Measurements from ENCODE around the gene PIK3CG.
"Not testable (repeated sequence)": the region's sequence is repeated elsewhere in the genome, so short reads cannot be mapped to it uniquely, and the experiment has no call there.

The PIK3CG gene

DNA sequence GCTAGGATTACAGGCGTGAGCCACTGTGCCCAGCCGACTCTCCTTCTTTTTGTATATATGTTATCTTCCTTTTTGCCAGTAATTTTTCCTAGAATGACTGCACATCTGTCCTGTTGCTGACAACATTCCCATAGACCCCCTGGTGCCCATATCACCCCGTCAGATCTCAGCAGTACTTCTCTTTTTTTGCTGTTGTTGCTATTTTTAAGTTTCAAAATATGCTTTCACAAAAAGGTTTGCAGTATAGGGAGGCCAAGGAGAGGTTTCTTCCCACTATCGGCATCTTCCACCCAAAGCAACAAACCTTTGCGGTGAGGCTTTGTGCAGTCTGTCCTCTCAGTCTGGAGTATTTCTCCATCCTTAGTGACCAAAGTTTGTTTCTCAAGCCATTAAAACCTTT is 23.1 kb downstream of the PIK3CG start:
- DNase-seq, result no peak

DNA sequence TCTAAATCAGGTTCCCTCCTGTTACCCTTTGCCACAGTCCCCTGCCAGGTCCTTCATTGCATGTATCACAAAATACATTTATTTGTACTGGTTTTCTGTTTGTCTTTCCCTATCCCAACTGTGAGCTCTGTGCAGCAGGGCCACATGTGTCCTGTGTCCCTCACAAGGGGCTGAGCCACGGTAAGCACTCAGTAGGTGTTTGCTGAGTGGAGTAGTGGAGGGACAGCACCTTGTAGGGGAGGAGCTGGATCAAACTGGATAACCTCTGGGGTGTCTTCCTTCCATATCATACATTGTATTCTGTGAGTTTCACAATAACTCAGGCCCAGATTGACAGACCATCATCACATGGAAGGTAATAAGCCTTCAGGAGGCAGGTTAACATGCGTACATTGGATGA is 25.9 kb downstream of the PIK3CG start:
- no peak for DNase-seq

DNA sequence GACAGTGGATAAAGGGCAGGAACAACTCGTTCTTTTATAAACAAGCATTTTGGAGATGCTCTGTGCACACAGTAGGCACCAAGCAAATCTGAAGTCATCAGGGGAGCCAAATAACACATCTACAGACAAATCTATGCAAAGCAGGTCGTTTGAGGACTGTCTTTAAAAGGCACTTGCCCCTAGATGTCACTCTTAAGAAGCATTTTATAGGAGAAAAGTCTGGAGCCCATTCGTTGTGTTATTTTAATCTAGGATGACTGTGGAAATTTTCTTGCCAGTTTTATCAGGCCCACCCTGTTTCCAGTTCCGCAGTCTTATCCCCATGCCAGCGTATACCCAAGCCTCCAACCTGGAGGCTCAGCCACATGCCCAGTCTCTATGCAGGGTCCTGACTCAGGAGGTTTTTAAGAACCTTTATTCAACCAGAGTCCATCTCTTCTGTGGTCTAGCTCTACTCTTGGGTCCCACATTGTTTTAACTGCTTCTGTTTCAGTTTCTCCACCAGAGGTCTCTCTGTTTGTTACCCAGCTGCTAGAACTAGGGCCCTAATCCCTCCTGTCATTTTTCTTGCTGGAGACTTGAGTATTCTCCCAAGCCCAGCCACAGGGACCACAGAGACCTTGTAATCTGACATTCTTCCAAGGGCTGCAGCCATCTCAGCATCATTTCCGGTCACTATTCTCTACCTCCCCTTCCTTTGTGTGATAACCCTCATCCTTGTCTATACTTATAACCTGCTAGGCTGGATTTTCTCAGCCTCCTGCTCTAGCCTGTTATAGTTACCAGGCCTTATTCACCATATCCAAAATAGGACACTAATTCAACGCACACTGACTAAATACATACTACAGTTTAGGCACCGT is 26.7 kb downstream of the PIK3CG start:
- no peak for DNase-seq

DNA sequence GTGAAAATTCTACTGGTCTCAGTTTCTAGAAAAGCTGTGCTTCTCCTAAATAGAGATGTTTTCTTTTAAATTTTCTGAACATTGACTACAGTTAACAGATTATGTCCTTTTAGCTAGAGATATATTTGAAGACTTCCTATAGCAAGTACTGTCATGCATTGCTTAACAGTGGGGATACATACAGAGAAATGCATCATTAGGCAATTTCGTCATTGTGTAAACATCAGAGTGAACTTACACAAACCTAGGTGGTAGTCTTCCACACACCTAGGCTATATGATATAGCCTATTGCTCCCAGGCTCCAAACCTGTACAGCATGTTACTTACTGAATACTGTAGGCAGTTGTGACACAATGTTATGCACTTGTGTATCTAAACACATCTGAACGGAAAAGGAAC is 28.5 kb downstream of the PIK3CG start:
- no peak for DNase-seq

DNA sequence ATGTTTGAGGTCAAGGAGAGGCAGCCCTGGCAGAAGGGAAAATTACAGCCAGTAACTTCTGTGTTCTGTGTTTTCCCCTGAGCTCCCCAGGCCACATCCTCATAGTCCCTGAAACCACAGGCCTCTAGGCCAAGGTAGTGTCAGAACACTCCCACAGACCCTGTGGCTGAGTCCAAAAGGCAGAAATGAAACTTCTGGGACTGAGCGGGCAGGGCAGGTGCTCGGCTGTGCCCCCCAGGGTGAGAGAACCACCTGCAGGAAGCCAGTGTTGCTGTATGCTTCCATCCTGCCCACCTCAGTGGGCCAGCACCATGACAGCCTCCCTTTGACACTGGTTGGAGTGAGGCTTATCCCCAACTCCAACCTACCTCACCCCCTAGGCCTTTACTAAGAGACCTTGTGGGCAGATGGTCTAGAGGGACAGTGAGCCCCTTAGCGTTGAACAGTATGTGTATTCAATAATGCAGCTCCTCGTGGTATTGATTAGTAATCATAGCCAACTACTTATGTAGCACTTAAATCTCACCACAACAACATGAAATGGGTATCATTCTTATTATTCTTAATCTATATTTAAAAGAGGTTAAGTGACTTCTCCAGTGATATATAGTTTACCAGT is 30.3 kb downstream of the PIK3CG start:
- no peak for DNase-seq

DNA sequence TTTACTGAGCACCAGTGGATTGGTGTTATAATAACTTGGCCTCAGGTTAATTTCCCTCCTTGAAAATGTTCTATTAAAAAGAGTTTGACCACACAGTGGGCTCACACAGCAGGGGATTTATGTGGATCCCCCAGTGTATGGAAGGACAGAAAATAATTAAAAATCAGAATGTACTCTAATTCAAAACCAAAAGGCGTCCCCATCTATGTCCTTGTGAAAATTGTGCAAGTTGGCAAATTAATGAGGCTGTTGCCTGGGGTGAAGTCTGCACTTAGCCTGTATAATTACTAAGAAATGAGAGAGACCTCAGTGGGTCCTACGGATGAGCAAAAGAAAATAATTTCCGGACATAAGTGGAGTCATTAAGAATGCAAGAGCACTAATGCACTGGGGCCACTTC is 31.1 kb downstream of the PIK3CG start:
- no peak for DNase-seq

DNA sequence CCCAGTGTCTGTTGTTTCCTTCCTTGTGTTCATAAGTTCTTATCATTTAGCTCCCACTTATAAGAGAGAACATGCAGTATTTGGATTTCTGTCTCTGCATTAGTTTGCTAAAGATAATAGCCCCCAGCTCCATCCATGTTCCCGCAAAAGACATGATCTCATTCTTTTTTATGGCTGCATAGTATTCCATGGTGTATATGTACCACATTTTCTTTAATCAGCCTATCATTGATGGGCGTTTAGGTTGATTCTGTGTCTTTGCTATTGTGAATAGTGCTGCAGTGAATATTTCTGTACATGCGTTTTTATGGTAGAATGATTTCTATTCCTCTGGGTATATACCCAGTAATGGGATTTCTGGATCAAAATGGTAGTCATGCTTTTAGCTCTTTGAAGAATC is 32.5 kb downstream of the PIK3CG start:
- DNase-seq, result not testable (repeated sequence)

DNA sequence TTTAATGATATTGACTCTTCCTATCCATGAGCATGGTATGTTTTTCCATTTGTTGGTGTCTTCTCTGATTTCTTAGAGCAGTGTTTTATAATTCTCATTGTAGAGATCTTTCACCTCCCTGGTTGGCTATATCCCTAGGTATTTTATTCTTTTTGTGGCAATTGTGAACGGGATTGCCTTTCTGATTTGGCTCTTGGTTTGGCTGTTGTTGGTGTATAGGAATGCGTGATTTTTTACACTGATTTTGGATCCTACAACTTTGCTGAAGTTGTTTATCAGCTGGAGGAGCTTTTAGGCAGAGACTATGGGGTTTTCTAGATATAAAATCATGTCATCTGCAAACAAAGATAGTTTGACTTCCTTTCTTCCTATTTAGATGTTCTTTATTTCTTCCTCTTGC is 33.9 kb downstream of the PIK3CG start:
- not testable (repeated sequence) for DNase-seq

DNA sequence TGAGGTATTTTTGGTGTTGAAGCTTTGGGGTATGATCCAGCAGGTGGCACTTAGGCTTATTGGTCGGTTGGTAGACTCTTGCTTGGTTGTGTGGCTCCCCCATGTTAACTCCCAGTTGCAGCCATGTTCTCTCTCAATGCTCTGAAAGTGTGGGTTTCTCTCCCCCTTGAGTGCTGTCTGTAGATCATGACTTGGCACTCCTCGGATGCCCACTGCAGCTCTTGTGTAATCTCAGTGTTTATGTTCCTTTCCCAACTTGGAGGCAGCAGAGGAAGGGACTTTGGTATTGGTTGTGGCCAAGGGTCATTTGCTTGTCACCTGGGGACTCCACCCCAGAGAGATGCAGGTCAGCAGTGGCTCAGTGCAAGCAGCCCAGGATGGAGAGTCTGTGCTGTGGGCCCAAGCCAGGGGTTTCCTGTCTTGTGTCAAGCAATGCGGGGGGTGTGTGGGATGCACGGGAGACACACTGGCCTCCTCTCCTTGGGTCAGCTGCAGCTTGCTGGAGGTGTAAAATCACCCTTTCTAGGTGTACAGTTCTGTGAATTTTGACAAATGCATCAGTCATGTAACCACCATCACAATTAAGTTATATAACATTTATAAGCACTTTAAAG is 36.9 kb downstream of the PIK3CG start:
- DNase-seq, result no peak

DNA sequence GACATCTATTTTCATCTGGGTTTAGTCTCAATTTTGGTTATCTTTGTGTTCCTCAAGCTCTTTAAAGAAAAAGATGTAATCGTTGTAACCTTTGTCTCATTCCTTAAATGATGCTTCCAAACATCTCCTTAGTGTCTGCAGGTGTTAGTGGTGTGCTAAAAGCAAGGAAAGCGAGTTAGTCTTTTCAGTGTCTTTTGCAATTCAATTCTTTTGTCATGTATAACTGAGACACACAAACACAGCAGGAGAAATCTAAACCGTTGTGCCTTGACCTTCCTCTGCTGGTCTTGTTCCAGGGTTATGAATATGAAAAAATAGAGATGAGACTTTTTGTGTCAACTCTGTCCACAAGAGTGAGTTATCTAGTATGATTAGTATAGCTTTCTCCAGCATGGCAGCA is 40.7 kb downstream of the PIK3CG start:
- DNase-seq, result no peak

DNA sequence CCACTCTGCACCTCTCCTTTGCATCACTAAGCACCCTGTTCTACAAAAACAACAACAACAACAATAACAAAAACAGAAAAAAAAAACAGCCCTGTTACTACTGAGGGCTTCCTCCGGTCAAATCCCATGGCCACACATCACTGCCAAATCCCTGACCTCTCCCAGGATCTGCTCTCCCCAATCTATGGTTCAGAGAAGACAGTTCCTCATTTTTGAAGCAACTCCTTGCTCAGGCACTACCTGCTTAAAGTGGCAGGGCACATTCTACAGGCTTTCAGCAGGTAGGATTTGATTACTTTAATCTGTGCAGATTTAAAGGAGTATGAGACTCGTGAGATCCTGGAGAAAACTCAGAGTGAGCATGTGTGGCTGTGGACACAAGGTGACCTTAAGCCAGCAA is 46.9 kb downstream of the PIK3CG start:
- DNase-seq, result no peak

DNA sequence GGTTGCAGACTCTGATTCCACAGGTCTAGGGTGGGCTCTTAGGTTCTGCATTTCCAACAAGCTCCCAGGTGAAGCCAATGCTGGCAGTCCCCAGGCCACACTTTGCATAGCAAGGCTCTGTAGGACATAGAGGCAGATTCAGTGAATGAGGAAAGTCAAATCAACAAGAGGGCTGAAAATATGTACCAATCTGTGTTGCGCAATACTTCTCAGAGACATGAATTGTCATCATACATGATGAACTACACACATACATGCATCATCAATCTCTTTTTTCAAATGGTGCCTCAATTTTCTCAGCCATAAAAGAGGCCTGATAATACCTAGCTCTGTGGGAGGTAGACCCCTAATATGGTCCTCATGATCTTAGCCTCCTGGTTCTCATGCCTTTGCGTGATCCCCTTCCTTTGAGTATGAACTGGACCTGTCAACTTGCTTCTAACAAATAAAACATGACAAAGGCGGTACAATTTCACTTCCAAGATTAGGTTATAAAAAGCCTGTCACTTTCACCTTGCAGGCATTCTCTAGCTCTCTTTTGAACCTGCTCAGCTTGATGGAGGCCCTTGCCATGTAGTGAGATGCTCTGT is 49.0 kb downstream of the PIK3CG start:
- no peak for DNase-seq

DNA sequence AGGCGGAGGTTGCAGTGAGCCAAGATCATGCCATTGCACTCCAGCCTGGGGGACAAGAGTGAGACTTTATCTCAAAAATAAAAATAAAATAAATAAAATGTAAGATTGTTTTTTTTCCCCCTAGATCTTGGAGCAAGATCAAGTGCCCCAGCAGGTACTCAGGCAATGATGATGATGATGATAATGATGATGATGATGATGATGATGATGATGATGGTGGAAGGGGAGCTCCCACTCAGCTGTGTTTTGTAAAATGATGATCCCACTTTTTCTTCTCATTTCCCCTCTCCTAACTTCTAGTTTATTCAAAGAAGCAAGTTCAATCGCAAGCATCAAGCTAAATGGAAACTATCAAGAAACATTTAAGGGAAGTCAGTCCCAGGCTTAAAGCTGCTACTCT is 50.3 kb downstream of the PIK3CG start:
- DNase-seq, result no peak

DNA sequence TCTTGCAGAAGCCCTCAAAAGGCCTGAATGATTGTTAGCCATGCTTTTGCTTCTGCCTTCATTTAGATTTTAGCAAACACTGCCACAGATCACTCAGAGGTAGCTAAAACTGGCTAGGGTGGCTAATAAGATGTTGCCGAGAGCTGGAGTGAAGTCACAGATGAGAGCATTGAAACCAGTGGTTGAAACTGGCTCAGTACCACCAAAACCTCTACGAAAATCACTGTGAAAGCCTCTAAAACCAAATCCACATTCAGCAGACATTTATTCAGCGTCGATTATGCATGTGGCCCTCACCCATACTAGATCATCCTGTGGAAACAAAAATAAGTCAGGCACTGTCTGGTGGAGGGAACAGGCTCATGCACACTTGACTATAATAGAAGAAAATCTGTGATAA is 50.8 kb downstream of the PIK3CG start:
- DNase-seq, result no peak

DNA sequence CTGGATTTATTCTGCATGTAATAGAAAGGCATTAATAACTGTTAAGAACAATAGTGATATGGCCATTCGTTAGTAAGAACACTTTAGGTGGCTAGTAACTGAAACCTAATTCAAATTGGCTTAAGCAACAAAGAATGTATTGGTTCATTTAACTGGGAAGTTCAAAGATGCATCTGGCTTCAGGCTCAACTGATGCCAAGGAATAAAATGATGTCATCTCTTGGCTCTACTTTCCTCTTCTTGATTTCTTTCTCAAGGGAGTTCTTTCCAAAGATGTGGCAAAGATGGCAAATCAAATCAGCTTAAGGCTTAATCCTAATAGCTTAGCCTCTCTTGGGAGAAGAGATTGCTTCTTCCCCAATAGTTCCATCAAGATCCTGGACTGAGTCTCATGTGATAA is 51.6 kb downstream of the PIK3CG start:
- DNase-seq, result no peak

DNA sequence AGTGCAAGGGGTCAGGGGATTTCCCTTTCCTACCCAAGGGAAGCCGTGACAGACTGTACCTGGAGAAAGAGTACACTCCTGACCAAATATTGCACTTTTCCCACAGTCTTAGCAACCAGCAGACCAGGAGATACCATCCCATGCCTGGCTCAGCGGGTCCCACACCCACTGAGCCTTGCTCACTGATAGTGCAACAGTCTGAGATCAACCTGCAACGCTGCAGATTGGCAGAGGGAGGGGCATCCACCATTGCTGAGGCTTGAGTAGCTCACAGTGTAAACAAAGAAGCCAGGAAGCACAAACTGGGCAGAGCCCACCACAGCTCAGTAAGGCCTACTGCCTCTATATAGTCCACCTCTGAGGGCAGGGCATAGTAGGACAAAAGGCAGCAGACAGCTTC is 53.9 kb downstream of the PIK3CG start:
- no peak for DNase-seq

DNA sequence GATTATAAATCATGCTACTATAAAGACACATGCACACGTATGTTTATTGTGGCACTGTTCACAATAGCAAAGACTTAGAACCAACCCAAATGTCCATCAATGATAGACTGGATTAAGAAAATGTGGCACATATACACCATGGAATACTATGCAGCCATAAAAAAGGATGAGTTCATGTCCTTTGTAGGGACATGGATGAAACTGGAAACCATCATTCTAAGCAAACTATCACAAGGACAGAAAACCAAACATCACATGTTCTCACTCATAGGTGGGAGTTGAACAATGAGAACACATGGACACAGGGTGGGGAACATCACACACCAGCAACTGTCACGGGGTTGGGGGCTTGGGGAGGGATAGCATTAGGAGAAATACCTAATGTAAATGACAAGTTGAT is 59.4 kb downstream of the PIK3CG start:
- not testable (repeated sequence) for DNase-seq

DNA sequence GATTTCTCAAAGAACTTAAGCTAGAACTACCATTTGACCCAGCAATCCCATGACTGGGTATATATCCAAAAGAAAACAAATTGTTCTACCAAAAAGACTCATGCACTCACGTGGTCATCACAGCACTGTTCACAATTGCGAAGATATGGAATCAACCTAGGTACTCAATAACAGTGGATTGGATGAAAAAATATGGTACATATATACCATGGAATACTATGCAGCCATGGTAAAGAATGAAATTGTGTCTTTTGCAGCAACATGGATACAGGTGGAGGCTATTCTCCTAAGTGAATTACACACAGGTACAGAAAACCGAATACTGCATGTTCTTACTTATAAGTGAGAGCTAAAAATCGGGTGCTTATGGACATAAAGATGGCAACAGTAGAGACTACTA is 61.8 kb downstream of the PIK3CG start:
- DNase-seq, result no peak

DNA sequence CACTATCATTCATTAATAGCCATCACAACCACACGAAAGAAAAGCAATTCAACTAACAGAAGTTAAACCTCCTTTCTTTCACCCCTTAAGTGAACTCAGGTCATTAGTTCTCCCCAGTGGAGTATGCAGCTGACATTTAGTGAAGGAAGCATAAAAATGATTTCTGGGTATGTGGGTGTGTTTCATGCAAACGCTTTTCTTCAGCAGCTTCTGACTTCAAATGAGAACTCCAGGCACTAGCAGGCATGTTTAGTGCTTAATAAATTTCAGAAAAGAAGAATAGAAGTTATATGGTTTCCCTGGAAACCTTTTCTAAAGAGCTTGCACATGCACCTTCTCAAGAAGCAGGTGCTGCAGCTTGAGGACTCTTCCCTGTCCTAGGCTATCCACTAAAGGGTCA is 62.5 kb downstream of the PIK3CG start:
- DNase-seq, result no peak

DNA sequence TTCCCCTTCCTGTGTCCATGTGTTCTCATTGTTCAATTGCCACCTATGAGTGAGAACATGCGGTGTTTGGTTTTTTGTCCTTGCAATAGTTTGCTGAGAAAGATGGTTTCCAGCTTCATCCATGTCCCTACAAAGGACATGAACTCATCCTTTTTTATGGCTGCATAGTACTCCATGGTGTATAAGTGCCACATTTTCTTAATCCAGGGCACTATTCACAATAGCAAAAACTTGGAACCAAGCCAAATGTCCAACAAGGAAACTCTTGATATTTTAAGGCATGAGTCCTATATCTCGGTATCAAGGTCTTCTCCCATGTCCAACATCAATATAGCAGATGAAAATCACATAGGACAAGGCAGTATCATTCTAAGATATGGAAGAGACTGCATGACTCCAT is 64.5 kb downstream of the PIK3CG start:
- DNase-seq, result not testable (repeated sequence)

DNA sequence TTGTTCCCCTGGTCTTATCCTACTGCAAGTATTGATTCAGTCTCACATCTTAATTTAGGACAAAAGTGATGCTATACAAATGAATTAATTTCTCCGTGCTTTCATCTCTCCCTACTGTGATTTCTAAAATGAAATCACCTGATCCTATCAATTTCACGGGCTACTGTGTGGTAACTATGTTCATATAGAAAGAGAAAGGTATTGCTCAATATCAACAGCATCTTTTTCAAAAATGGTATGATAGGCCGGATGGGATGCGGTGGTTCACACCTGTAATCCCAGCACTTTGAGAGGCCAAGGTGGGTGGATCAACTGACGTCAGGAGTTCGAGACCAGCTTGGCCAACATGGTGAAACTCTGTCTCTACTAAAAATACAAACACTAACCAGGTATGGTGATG is 71.2 kb downstream of the PIK3CG start:
- no peak for DNase-seq

DNA sequence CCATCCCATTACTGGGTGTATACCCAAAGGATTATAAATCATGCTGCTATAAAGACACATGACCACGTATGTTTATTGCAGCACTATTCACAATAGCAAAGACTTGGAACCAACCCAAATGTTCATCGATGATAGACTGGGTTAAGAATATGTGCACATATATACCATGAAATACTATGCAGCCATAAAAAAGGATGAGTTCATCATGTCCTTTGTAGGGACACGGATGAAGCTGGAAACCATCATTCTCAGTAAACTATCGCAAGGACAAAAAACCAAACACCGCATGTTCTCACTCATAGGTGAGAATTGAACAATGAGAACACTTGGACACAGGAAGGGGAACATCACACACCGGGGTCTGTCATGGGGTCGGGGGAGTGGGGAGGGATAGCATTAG is 73.0 kb downstream of the PIK3CG start:
- DNase-seq, result not testable (repeated sequence)

DNA sequence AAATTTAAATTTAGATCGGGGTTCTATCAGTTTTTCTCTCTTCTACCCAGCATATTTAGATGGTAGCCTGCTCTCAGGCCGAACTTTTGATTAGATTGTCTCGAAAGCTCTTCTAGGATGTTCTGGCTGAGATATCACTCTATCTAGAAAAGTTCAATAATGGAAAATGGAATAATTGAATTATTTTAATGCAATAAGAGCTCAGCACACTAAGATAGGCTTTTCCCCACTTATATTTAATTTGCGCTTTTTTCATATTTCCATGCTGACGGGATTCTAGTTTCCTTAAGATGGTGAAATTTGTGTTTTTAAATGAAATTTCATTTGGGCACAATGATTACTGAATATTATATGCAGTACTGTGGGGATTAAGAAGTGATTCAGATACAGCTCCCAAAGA is 73.7 kb downstream of the PIK3CG start:
- DNase-seq, result no peak

All from NCI-H2171 (cell line).